ACHN (cell line): ENCODE data around the gene DMD.

Experiments used
- DNase-seq: peaks from one replicate; pipeline ENCODE4 v3.0.0-alpha.2; 2015
- in situ Hi-C: cut with HindIII; loops from 2 replicates; pipeline ENCODE4 v1.10.0; 2017; ENCODE audit warnings: low sequenced_read_pairs, low pct_ligation_motif_present, low pct_unique_long_range_greater_than_20kb

Gene DMD

DNA sequence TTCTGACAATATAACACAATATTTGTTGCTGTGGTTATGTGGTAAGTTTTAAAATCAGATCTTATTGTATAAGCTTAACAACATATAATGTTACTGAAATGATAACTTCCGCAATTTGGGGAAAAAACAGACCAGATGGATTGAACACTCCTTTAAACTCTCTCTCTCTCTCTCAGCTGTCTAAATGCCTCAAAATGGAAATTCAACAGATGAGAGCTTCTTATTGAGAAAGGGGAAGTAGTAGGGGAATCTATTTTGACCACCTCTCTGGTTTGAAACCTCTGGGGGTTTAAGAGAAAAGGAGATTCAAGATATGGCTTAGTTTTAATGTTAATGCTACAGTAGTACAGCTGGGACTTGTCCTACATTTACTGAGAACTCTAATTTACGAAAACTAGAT is 40.3 kb downstream of the DMD start:
- in situ Hi-C loops = no loop called here
- no peak for DNase-seq

DNA sequence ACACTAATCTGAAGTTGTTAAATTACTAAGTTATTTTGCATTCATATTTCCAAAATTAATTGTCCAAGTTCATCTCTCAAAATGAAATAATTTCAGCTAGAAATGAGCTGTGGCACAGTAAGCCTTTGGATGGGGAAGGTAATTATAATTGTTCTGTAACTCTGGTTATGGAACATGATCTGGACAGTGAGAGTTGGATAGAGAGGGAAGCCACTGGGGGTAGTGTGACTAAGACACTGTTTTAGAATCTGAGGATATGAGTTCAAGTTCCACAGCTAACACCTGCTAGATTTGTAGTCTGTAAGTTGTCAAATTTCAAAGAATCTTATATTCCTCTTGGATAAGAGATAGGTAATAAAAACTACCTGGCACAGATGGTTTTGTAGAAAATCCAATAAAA is 49.5 kb downstream of the DMD start:
- no peak for DNase-seq
- in situ Hi-C loops = no loop called here

DNA sequence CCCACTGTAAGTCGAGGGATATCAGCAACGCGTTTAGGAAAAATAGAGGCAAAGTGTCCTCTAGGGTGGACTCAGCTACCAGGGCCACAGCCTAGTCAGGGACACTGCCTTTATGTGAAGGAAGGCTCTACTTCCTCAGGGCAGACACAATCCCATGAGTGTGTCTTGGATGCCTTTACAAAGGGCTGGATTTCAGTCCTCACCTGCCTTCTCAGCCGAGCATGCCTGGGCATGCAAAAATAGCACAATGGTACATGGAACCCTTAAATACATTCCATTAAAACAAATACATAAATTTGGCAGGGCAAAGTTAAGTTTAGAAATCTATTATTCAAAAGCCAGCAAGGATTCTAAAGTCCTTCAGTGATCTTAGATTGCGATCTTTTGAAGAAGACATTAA is 51.1 kb downstream of the DMD start:
- no peak for DNase-seq
- in situ Hi-C loops = no loop called here

DNA sequence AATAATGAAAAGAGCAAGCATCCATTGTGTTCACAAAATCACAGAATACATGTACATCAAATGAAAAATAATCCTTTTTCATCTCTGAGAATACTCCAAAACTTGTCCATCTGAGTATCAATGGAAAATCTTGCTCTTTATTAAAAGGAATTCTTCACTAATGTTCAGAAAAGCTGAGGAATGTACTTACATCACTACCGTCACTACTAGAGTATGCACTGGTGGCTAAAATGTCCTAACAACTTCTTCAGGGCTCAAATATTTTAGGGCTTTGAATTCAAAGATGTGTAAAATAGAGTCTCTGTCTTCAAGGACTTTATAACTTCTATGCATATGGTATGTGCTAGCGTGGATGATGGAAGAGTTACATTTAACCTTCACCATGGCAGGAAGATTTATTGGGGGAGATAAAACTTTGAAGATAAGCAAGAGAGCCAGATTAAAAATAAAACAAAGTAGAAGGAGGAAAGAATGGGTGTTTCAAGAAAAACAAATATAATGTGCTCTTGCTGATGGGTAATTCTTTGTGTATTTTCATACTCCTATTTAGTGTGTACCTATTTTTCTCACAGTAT is 55.1 kb downstream of the DMD start:
- no peak for DNase-seq
- in situ Hi-C loops = no loop called here

DNA sequence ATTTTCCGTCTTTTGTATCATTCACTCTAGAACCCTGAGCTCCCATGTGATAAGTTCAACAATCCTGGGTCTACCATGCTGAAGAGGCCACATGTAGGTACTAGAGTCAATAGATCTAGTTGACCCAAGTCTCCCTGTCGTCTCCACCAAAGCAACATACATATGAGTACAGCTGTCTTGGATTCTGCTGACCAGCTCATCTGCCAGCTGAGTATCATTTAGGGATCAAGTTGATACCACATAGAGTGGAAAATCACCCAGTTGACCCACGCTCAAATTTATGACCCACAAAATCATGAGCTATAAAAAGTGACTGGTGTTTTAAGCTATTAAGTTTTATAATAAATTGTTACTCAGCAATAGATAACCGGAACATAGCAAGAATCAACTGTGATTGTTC is 61.8 kb downstream of the DMD start:
- no peak for DNase-seq
- in situ Hi-C loops = no loop called here

DNA sequence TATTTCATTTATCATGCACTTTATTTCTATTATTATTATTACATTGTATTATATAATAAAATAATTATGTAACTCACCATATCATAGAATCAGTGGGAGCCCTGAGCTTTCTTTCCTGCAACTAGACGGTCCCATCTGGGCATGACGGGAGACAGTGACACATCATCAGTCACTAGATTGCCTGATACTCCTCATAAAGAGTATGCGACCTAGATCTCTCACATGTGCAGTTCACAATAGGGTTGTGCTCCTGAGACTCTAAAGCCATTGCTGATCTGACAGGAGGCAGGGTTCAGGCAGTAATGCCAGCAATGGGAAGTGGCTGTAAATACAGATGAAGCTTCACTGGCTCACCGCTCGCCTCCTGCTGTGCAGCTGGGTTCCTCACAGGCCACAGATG is 62.3 kb downstream of the DMD start:
- in situ Hi-C loops = no loop called here
- DNase-seq = no peak

DNA sequence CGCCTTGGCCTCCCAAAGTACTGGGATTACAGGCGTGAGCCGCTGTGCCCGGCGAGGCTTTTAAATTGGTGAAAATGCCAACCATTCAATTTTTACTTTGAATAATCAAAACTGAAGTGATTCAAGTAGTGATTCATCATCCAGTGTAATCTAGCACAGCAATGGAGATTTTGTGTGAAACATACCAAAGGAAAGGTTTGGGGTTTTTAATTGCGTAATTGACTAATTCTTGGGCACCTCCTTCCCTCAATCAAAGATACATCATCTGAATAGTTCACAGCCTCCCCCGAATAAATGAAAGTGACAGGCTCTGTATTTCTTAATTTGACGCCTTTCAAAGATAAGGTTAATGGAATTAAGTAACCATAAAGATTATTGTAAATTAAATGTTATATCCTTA is 69.0 kb downstream of the DMD start:
- in situ Hi-C loops = no loop called here
- DNase-seq = no peak

DNA sequence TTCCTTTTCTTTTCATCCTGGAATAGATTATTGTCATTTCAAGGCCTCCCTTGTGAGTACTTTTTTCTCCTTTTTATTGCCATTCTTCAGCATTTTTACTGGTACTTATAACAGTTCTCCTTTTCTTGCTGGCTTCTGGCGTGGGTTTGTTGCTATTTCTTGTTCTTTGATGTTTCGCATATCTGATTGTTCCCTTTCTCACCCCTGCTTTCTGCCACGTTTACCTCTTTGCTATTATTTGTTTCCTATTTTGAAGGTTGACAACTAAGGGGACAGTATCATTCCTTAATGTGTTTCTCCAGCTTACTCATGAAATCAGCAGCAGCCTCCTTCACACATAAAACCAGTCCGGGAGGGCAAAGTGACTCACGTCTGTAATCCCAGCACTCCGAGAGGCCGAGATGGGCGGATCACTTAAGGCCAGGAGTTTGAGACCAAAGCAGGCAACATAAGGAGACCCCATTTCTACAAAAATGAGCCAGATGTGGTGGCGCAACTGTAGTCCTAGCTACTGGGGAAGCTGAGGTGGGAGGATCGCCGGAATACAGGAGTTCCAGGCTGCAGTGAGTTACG is 72.6 kb downstream of the DMD start:
- in situ Hi-C loops = no loop called here
- peak; percentile 11 for DNase-seq

DNA sequence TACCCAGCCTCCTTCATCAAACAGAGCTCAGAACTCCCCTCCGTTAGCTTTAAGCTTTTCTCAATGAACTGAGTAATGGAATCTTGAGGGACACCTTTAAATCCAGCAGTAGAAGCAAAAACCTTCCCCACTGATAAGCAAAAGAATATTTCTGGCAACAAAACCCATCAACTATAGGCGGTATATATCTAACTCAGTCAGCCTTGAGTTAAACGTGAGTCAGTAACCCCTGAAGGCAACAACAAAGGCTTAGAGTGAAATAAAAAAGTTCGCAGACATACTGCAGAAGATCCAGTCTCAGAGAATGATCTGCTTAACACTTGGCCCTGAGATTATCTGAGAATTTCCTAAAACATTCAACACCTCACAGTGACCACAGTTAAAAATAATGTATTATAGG is 77.2 kb downstream of the DMD start:
- no peak for DNase-seq
- in situ Hi-C loops = no loop called here

DNA sequence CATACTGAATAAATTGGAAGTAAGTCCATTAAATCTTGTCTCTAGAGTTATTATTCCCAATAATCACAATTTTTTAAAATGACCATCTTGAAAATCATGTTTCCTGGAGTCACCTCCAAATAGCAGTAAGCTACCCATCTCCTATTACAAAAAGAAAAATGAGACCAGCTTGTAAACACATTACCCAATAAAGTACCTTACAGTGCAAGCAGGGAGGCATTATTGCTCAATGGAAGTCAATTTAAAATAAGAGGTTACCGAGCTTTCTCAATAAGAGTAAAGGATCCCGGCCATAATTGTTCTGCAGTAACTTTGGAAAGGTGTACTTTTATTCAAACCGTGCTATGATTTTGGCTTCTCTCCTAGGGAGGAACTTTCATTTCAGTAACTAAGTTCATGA is 78.0 kb downstream of the DMD start:
- no peak for DNase-seq
- in situ Hi-C loops = no loop called here

DNA sequence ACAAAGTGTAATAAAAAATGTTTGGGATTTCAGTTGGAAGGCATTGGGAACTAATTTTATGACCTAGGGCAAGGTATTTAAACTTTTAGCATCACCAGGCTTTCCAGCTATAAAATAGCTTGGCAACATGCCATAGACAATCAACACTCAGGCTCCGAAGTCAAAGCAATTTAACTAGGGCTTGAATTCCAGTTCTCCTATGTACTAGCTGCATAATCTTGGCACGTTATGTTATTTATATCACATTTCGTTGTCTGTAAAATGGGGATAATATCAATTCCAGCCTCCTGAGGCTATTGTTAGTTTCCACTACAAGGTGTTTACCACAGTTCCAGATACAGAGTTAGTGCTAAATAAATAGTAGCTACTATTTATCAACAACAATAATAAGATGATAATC is 78.8 kb downstream of the DMD start:
- no peak for DNase-seq
- in situ Hi-C loops = no loop called here

DNA sequence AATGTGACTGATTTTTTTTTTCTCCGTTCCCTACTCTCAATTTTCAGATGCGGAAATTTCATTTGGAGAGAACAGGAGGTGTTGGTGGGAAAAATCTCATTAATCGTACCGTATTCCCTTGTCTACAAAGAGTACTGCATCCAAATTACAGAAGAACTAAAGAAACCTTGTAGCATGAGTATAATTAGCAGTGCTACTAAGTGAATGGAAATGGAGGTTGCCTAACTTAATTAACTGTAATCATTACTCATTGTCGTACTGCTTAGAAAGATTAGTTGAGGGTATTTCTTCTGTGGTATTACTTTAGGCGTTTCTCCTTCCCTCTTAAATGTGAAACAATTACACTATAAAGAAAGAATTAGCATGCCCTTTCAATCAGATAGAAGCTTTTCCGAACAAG is 81.7 kb downstream of the DMD start:
- in situ Hi-C loops = no loop called here
- no peak for DNase-seq

DNA sequence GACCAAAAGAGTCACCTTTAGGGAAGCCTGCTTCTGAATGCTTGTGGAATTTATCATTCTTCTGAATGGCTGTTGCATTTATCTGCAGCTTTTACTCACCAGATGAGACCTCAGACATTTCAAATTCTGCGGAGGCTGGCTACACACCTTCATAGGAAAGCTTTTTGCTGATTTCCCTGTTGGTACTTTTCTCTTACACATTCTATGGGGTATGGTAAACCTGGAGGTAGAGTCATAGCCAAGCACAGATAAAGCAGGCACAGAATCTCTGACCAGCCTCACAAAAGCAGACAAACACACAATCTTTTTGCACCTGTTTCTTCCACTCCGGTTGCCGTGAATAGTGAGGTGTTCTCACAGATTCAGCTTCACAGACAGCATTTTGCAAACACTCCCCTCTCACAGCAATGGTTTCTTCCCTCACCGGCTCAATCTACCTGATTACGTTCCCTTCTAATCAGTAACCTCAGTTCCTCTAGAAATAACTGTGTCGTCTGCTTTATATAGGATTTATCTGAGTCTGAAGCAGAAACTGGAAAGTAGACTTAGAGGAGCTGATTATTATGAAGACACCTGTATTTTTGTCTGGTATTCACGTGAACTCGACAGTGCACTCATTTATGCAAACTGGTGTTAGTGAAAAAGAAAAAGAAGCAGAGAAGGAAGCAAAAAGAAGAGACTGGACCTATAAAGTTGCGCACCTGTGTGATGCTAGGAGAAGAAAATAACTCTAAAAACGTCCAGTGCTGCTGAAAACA is 83.1 kb downstream of the DMD start:
- no peak for DNase-seq
- in situ Hi-C loops = no loop called here

DNA sequence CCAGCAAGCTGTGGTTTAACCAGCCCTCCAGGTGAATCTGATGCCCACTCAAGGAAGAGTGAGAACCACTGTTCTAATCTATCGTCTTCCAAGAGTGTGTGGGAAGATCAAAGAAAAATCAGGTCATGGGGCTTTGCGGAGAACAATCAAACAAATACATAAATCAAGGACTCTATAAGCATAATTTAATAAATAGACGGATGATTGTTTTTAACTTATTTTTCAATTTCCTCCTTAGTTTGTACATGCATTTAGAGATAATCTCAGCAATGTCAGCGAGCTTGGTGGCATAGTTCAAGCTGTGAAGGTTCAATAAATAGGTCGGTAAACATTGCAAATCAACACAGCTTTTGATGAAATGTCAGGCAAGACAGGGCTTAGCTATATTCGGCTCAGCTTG is 84.9 kb downstream of the DMD start:
- in situ Hi-C loops = no loop called here
- DNase-seq = no peak

DNA sequence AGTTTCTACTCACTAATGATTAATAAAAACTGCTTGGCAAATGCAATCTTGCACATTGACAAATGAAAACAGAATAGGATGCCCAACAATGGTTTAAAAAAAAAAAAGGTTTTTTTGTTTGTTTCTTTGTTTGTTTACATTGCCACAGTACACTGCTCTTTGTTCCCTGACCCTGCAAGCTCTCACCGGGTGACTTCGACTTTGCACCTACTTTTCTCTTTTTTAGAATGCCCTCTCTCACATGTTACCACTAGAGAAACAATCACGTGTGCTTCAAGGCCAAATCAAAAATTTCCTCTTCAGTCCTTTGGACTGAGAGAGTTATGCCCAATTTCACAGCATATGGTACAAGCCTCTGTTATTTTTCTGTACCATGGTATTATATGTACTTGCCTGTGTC is 101.5 kb downstream of the DMD start:
- DNase-seq = no peak
- in situ Hi-C loops = no loop called here

DNA sequence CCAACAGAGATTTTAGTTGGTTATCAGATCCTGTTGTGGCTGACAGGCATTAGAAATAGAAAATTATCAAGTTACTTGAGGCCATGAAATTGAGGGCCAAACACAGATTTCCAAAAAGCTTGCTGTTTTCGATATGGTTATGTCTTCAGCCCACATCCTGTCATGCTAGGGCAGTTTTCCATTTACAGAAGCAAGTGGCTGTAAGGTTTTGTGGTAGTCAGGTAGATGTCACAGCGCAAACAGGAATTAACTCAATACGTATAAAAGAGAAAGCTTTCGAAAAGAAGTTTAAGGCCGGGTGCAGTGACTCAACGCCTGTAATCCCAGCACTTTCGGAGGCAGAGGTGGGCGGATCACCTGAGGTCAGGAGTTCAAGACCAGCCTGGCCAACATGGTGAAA is 104.6 kb downstream of the DMD start:
- DNase-seq = no peak
- in situ Hi-C loops = no loop called here

DNA sequence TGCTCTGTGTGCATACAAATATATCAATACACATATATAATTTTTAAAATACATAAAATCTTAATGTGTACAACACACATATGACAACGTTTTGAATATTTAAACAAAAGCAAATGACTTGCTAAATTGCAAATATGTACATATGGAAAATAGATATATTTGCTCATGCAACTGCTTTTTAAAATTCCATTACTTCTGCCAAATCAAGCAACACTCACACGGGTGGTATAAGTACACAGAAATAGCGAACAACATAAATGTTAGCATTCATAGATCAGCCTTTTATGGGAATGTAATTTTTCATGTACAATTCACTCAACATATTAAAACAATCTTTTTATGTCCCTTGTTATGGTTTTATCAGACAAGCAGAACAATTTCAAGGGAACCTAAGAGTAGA is 116.3 kb downstream of the DMD start:
- in situ Hi-C loops = no loop called here
- DNase-seq = no peak

DNA sequence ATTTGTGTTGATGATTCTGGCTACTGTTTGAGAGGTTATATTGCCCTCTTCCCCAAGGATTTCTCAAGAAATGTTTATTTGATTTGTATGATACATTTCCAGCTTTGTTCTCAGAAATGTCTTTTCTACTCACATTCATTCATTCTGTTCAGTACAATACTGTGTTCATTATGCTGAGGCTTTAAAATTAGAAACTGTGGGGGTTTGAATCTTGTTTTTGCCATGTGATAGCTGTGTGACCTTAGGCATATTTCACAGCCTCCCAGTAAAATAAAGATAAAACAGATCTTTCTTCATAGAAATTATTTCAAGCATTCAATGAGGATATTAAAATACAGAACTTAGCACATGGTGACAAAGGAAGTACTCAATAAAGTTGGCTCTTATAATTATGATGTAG is 123.9 kb downstream of the DMD start:
- in situ Hi-C loops = no loop called here
- no peak for DNase-seq

DNA sequence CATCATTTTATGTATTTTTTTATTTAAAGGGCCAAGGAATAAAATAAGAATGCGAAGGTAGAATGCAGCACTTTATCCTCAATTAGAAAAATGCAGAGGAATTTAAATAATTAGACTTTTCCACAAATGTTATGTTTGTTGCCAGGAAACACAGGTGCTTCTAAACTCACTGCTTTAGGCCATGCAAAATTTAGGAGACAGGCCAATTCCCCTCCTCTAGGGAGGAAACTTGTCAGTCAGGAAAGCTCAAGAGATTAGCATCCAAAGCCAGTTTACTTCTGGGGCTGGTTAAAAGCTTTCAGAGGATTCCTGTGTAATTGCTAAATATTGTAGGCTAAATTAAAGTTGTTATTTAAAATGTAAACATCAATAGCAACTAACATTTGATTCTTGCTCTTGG is 124.5 kb downstream of the DMD start:
- in situ Hi-C loops = no loop called here

DNA sequence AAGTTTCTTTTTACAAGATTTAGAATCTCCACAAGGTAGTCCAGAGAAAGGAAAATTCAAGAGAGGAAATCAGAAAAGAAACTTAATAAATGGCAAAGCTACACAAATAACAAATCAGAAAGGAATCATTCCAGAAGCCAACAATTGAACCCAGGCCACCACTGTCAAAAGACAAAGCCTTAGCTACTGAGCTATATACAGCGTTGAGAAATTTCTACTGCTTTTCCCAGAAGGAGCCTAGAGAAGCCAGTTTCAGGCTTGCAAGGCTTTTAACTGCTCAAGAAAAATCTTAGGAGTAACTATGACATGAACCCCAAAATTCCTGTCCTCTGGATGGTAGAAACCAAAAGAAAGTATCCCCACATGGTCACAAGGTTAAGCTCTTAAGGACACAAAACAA is 129.0 kb downstream of the DMD start:
- in situ Hi-C loops = no loop called here

More for the DNA sequence above, 124.5 kb downstream of the DMD start:
- DNase-seq = no peak

More for the DNA sequence above, 129.0 kb downstream of the DMD start:
- no peak for DNase-seq
